Measurements from ENCODE around the gene F3.

F3 gene

GRCh38 chr1:94565901-94566300, 24.3 kb upstream of the F3 start:
- Mint-ChIP-seq H3K36me3 (ENCODE audit: low read depth) (no peaks in the 10 kb centered on the region), H3K9me3 (peaks cover 7% of the 10 kb centered on the region), H3K27ac (no peak overlapping the region), H3K27me3 (no peaks in the 10 kb centered on the region), H3K4me3 (no peak overlapping the region), H3K4me1 (ENCODE audit: low read depth) (no peaks in the 10 kb centered on the region)
- intact Hi-C loops (cut with micrococcal nuclease) = no loop called here

- no peaks in the 10 kb centered on the region for H3K4me1 Mint-ChIP-seq (ENCODE audit: low read depth)
- no peak overlapping the region for H3K4me3 Mint-ChIP-seq
- intact Hi-C loops (cut with micrococcal nuclease) = loop anchor here (2.0 kb wide), 1 partner anchor 14 kb away; no protein-coding TSS in a partner anchor
- H3K27me3 Mint-ChIP-seq = no peaks in the 10 kb centered on the region
- H3K27ac Mint-ChIP-seq = no peak overlapping the region
- no peaks in the 10 kb centered on the region for H3K9me3 Mint-ChIP-seq
- H3K36me3 Mint-ChIP-seq (ENCODE audit: low read depth) = no peaks in the 10 kb centered on the region
Measured at GRCh38 chr1:94562519-94563260, 21.1 kb upstream of the F3 start.

GRCh38 chr1:94560333-94560732, 18.8 kb upstream of the F3 start:
- no peaks in the 10 kb centered on the region for H3K9me3 Mint-ChIP-seq
- H3K36me3 Mint-ChIP-seq (ENCODE audit: low read depth) = no peaks in the 10 kb centered on the region
- H3K27ac Mint-ChIP-seq = no peak overlapping the region
- H3K4me1 Mint-ChIP-seq (ENCODE audit: low read depth) = no peaks in the 10 kb centered on the region
- no peak overlapping the region for H3K4me3 Mint-ChIP-seq
- no peaks in the 10 kb centered on the region for H3K27me3 Mint-ChIP-seq
- intact Hi-C loops (cut with micrococcal nuclease) = no loop called here

- Mint-ChIP-seq H3K4me3 (no peak overlapping the region), H3K27ac (no peak overlapping the region), H3K4me1 (ENCODE audit: low read depth) (no peaks in the 10 kb centered on the region), H3K27me3 (no peaks in the 10 kb centered on the region), H3K9me3 (no peaks in the 10 kb centered on the region), H3K36me3 (ENCODE audit: low read depth) (no peaks in the 10 kb centered on the region)
- intact Hi-C loops (cut with micrococcal nuclease) = no loop called here
Measured at GRCh38 chr1:94559921-94560320, 18.4 kb upstream of the F3 start.

- Mint-ChIP-seq H3K36me3 (ENCODE audit: low read depth) (no peaks in the 10 kb centered on the region), H3K27ac (no peak overlapping the region), H3K9me3 (no peaks in the 10 kb centered on the region), H3K27me3 (no peaks in the 10 kb centered on the region), H3K4me1 (ENCODE audit: low read depth) (no peaks in the 10 kb centered on the region), H3K4me3 (no peak overlapping the region)
- intact Hi-C loops (cut with micrococcal nuclease) = no loop called here
Measured at GRCh38 chr1:94555091-94555490, 13.5 kb upstream of the F3 start.

GRCh38 chr1:94554580-94554979, 13.0 kb upstream of the F3 start:
- Mint-ChIP-seq H3K9me3 (no peaks in the 10 kb centered on the region), H3K27ac (no peak overlapping the region), H3K4me1 (ENCODE audit: low read depth) (no peaks in the 10 kb centered on the region), H3K27me3 (no peaks in the 10 kb centered on the region), H3K4me3 (no peak overlapping the region), H3K36me3 (ENCODE audit: low read depth) (no peaks in the 10 kb centered on the region)
- intact Hi-C loops (cut with micrococcal nuclease) = no loop called here

- no peaks in the 10 kb centered on the region for H3K9me3 Mint-ChIP-seq
- H3K36me3 Mint-ChIP-seq (ENCODE audit: low read depth) = no peaks in the 10 kb centered on the region
- H3K27ac Mint-ChIP-seq = no peak overlapping the region
- H3K27me3 Mint-ChIP-seq = no peaks in the 10 kb centered on the region
- H3K4me1 Mint-ChIP-seq (ENCODE audit: low read depth) = no peaks in the 10 kb centered on the region
- no peak overlapping the region for H3K4me3 Mint-ChIP-seq
- intact Hi-C loops (cut with micrococcal nuclease) = no loop called here
Measured at GRCh38 chr1:94553931-94554330, 12.4 kb upstream of the F3 start.

GRCh38 chr1:94553323-94553730, 11.8 kb upstream of the F3 start:
- no peak overlapping the region for H3K4me3 Mint-ChIP-seq
- intact Hi-C loops (cut with micrococcal nuclease) = no loop called here
- no peaks in the 10 kb centered on the region for H3K27me3 Mint-ChIP-seq
- no peaks in the 10 kb centered on the region for H3K36me3 Mint-ChIP-seq (ENCODE audit: low read depth)
- H3K27ac Mint-ChIP-seq = no peak overlapping the region
- no peaks in the 10 kb centered on the region for H3K4me1 Mint-ChIP-seq (ENCODE audit: low read depth)
- H3K9me3 Mint-ChIP-seq = no peaks in the 10 kb centered on the region

GRCh38 chr1:94552071-94552586, 10.6 kb upstream of the F3 start:
- intact Hi-C loops (cut with micrococcal nuclease) = no loop called here
- no peaks in the 10 kb centered on the region for H3K27me3 Mint-ChIP-seq
- no peak overlapping the region for H3K4me3 Mint-ChIP-seq
- H3K9me3 Mint-ChIP-seq = no peaks in the 10 kb centered on the region
- H3K27ac Mint-ChIP-seq = no peak overlapping the region
- H3K4me1 Mint-ChIP-seq (ENCODE audit: low read depth) = no peaks in the 10 kb centered on the region
- H3K36me3 Mint-ChIP-seq (ENCODE audit: low read depth) = no peaks in the 10 kb centered on the region

GRCh38 chr1:94551449-94551848, 9.9 kb upstream of the F3 start:
- H3K4me1 Mint-ChIP-seq (ENCODE audit: low read depth) = no peaks in the 10 kb centered on the region
- H3K27me3 Mint-ChIP-seq = no peaks in the 10 kb centered on the region
- no peak overlapping the region for H3K27ac Mint-ChIP-seq
- intact Hi-C loops (cut with micrococcal nuclease) = no loop called here
- H3K36me3 Mint-ChIP-seq (ENCODE audit: low read depth) = no peaks in the 10 kb centered on the region
- no peak overlapping the region for H3K4me3 Mint-ChIP-seq
- H3K9me3 Mint-ChIP-seq = no peaks in the 10 kb centered on the region

GRCh38 chr1:94550800-94551241, 9.3 kb upstream of the F3 start:
- Mint-ChIP-seq H3K27ac (no peak overlapping the region), H3K4me3 (no peak overlapping the region), H3K36me3 (ENCODE audit: low read depth) (no peaks in the 10 kb centered on the region), H3K9me3 (no peaks in the 10 kb centered on the region), H3K27me3 (peaks cover 3% of the 10 kb centered on the region), H3K4me1 (ENCODE audit: low read depth) (no peaks in the 10 kb centered on the region)
- intact Hi-C loops (cut with micrococcal nuclease) = no loop called here

GRCh38 chr1:94550396-94550795, 8.8 kb upstream of the F3 start:
- H3K36me3 Mint-ChIP-seq (ENCODE audit: low read depth) = no peaks in the 10 kb centered on the region
- H3K27me3 Mint-ChIP-seq = peaks cover 3% of the 10 kb centered on the region
- no peaks in the 10 kb centered on the region for H3K4me1 Mint-ChIP-seq (ENCODE audit: low read depth)
- H3K9me3 Mint-ChIP-seq = no peaks in the 10 kb centered on the region
- intact Hi-C loops (cut with micrococcal nuclease) = no loop called here
- no peak overlapping the region for H3K4me3 Mint-ChIP-seq
- H3K27ac Mint-ChIP-seq = no peak overlapping the region

- H3K9me3 Mint-ChIP-seq = no peaks in the 10 kb centered on the region
- H3K36me3 Mint-ChIP-seq (ENCODE audit: low read depth) = no peaks in the 10 kb centered on the region
- H3K27ac Mint-ChIP-seq = no peak overlapping the region
- H3K4me3 Mint-ChIP-seq = no peak overlapping the region
- intact Hi-C loops (cut with micrococcal nuclease) = no loop called here
- peaks cover 6% of the 10 kb centered on the region for H3K4me1 Mint-ChIP-seq (ENCODE audit: low read depth)
- H3K27me3 Mint-ChIP-seq = peaks cover 3% of the 10 kb centered on the region
Measured at GRCh38 chr1:94549706-94550105, 8.1 kb upstream of the F3 start.

GRCh38 chr1:94544706-94545490, 3.3 kb upstream of the F3 start:
- no peak overlapping the region for H3K4me3 Mint-ChIP-seq
- no peaks in the 10 kb centered on the region for H3K9me3 Mint-ChIP-seq
- H3K36me3 Mint-ChIP-seq (ENCODE audit: low read depth) = peaks cover 6% of the 10 kb centered on the region
- H3K27ac Mint-ChIP-seq = peak overlapping the region; percentile 50
- intact Hi-C loops (cut with micrococcal nuclease) = no loop called here
- H3K4me1 Mint-ChIP-seq (ENCODE audit: low read depth) = peaks cover 45% of the 10 kb centered on the region
- H3K27me3 Mint-ChIP-seq = peaks cover 3% of the 10 kb centered on the region
